ACHN (cell line): ENCODE measurements around the gene EIF5A2.

Experiments used
- DNase-seq: peaks from one replicate; pipeline ENCODE4 v3.0.0-alpha.2; 2015
- in situ Hi-C: cut with HindIII; loops from 2 replicates; pipeline ENCODE4 v1.10.0; 2017; ENCODE audit warnings: low sequenced_read_pairs, low pct_ligation_motif_present, low pct_unique_long_range_greater_than_20kb

EIF5A2 gene

GRCh38 chr3:170865209-170866094, 43.0 kb downstream of the EIF5A2 start:
- in situ Hi-C loops = no loop called here

GRCh38 chr3:170864525-170865208, 43.8 kb downstream of the EIF5A2 start:
- DNase-seq = no peak
- in situ Hi-C loops = no loop called here

More at GRCh38 chr3:170865209-170866094, 43.0 kb downstream of the EIF5A2 start:
- peak; percentile 6 for DNase-seq

GRCh38 chr3:170863816-170864215, 44.6 kb downstream of the EIF5A2 start:
- in situ Hi-C loops = no loop called here
- no peak for DNase-seq

- no peak for DNase-seq
- in situ Hi-C loops = no loop called here
These were observed 45.6 kb downstream of the EIF5A2 start for GRCh38 chr3:170862618-170863374.

GRCh38 chr3:170858599-170858998, 49.8 kb downstream of the EIF5A2 start:
- in situ Hi-C loops = no loop called here
- no peak for DNase-seq

- no peak for DNase-seq
- in situ Hi-C loops = no loop called here
These were observed 56.1 kb downstream of the EIF5A2 start for GRCh38 chr3:170852324-170852723.

GRCh38 chr3:170848292-170848917, 60.0 kb downstream of the EIF5A2 start:
- in situ Hi-C loops = no loop called here
- DNase-seq = peak; percentile 27

- in situ Hi-C loops = no loop called here
- DNase-seq = no peak
These were observed 64.1 kb downstream of the EIF5A2 start for GRCh38 chr3:170844377-170844776.

- in situ Hi-C loops = no loop called here
- DNase-seq = no peak
These were observed 68.1 kb downstream of the EIF5A2 start for GRCh38 chr3:170840291-170840859.

- DNase-seq = no peak
- in situ Hi-C loops = no loop called here
These were observed 68.8 kb downstream of the EIF5A2 start for GRCh38 chr3:170839518-170840100.
